OCI-LY7 (cell line): ENCODE results near the gene SH2D6.

ENCODE experiments used
- EZH2phosphoT487 ChIP-seq: fragments of 200-600 bp; sonication (generic); IDR thresholded peaks from 2 replicates; pipeline ENCODE4 v1.6.1; 2018; ENCODE audit warnings: low read depth, borderline replicate concordance, mild to moderate bottlenecking, mixed run types, antibody characterized with exemption, low read length, moderate library complexity, mixed read lengths
- TF ChIP-seq, protein P1 (sequence below): fragments of 200-600 bp; sonication (generic); conservative IDR thresholded peaks from 2 replicates; pipeline ENCODE4 v1.5.1; 2014; ENCODE audit warnings: mild to moderate bottlenecking, antibody characterized with exemption, low read length, moderate library complexity, mixed read lengths

DNA sequence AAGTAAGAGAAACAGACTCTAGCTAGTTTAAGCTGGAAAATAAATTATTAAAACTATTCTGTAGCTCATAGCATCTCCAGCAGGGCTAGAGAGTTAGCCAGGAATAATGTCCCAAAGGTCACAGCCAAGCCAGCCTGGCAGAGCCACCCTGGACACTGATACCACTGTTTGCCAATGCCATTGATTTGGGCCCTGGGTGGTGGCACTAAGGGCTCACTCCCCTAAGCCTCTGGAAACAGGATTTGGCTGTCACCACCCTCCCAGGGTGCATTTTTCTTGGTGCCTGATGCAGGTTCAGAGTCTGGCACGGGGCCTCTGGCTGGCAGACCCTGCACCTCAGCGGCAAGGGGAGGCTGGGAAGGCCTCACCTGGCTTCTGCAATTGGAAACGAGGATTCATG lies 7.1 kb downstream of the SH2D6 start:
- TF ChIP-seq, protein P1, sequence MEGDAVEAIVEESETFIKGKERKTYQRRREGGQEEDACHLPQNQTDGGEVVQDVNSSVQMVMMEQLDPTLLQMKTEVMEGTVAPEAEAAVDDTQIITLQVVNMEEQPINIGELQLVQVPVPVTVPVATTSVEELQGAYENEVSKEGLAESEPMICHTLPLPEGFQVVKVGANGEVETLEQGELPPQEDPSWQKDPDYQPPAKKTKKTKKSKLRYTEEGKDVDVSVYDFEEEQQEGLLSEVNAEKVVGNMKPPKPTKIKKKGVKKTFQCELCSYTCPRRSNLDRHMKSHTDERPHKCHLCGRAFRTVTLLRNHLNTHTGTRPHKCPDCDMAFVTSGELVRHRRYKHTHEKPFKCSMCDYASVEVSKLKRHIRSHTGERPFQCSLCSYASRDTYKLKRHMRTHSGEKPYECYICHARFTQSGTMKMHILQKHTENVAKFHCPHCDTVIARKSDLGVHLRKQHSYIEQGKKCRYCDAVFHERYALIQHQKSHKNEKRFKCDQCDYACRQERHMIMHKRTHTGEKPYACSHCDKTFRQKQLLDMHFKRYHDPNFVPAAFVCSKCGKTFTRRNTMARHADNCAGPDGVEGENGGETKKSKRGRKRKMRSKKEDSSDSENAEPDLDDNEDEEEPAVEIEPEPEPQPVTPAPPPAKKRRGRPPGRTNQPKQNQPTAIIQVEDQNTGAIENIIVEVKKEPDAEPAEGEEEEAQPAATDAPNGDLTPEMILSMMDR = no peak
- no peak for TF ChIP-seq EZH2phosphoT487
